A549 (cell line): ENCODE measurements around the gene DBH.

Experiments used
- EP300 ChIP-seq, 2 experiments: fragments of >200 bp; sonication (Bioruptor Twin); formaldehyde crosslinking; IDR thresholded peaks; 2 replicates in 1 of 2; 3 replicates in 1 of 2; pipeline ENCODE4 v1.6.1; 2016 to 2017
- JUN ChIP-seq, 2 experiments: fragments of >200 bp; sonication (Bioruptor Twin); formaldehyde crosslinking; IDR thresholded peaks; 2 replicates in 1 of 2; 3 replicates in 1 of 2; pipeline ENCODE4 v1.6.1; 2016 to 2017
- NR3C1 ChIP-seq: fragments of >200 bp; sonication (Bioruptor Twin); formaldehyde crosslinking; IDR thresholded peaks from 3 replicates; pipeline ENCODE4 v1.6.1; 2017
- POLR2A ChIP-seq: IDR thresholded peaks from 2 replicates; pipeline ENCODE4 v1.6.1; 2012; ENCODE audit warnings: mild to moderate bottlenecking, low read length
- SMC3 ChIP-seq: fragments of >200 bp; sonication (Bioruptor Twin); formaldehyde crosslinking; IDR thresholded peaks from 3 replicates; pipeline ENCODE4 v1.6.1; 2018; ENCODE audit warnings: inconsistent platforms
- TF ChIP-seq, protein P1 (sequence below): IDR thresholded peaks from 2 replicates; pipeline ENCODE4 v1.6.1; 2012
- TF ChIP-seq, protein P2 (sequence below): fragments of >200 bp; sonication (Bioruptor Twin); formaldehyde crosslinking; IDR thresholded peaks from 3 replicates; pipeline ENCODE4 v1.5.1; 2016
- TF ChIP-seq, protein P3 (sequence below): fragments of 200-600 bp; sonication (generic); IDR thresholded peaks from 2 replicates; pipeline ENCODE4 v1.6.1; 2016; ENCODE audit warnings: antibody characterized with exemption, mild to moderate bottlenecking, moderate library complexity

DNA sequence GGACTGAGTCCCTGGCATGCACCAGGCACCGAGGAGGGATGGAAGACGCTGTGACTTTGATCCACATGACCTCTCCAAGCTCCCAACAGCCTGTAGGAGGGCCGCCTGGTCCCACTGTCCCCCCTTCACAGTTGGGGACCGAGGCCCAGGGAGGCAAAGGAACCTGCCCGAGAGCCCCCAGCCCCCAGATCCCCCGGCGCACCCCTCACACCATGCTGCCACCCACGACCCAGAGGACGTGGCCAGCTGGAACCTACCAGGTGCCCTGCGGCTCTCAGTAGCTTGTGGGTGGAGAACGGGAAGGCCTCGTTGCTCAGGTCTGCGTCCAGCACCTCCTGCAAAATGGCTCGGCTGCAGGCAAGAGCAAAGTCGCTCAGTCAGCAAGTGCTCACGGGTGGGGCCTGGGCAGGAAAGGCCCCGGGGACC lies 48.8 kb downstream of the DBH start:
- TF ChIP-seq JUN (IDR thresholded peaks at IDR 0.05) (no peak), EP300 (IDR thresholded peaks at IDR 0.05) (no peak), POLR2A (no peak), NR3C1 (no peak), SMC3 (no peak)
- TF ChIP-seq, protein P1, sequence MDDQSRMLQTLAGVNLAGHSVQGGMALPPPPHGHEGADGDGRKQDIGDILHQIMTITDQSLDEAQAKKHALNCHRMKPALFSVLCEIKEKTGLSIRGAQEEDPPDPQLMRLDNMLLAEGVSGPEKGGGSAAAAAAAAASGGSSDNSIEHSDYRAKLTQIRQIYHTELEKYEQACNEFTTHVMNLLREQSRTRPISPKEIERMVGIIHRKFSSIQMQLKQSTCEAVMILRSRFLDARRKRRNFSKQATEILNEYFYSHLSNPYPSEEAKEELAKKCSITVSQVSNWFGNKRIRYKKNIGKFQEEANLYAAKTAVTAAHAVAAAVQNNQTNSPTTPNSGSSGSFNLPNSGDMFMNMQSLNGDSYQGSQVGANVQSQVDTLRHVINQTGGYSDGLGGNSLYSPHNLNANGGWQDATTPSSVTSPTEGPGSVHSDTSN: no peak
- TF ChIP-seq, protein P2, sequence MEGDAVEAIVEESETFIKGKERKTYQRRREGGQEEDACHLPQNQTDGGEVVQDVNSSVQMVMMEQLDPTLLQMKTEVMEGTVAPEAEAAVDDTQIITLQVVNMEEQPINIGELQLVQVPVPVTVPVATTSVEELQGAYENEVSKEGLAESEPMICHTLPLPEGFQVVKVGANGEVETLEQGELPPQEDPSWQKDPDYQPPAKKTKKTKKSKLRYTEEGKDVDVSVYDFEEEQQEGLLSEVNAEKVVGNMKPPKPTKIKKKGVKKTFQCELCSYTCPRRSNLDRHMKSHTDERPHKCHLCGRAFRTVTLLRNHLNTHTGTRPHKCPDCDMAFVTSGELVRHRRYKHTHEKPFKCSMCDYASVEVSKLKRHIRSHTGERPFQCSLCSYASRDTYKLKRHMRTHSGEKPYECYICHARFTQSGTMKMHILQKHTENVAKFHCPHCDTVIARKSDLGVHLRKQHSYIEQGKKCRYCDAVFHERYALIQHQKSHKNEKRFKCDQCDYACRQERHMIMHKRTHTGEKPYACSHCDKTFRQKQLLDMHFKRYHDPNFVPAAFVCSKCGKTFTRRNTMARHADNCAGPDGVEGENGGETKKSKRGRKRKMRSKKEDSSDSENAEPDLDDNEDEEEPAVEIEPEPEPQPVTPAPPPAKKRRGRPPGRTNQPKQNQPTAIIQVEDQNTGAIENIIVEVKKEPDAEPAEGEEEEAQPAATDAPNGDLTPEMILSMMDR: no peak
- TF ChIP-seq, protein P3, sequence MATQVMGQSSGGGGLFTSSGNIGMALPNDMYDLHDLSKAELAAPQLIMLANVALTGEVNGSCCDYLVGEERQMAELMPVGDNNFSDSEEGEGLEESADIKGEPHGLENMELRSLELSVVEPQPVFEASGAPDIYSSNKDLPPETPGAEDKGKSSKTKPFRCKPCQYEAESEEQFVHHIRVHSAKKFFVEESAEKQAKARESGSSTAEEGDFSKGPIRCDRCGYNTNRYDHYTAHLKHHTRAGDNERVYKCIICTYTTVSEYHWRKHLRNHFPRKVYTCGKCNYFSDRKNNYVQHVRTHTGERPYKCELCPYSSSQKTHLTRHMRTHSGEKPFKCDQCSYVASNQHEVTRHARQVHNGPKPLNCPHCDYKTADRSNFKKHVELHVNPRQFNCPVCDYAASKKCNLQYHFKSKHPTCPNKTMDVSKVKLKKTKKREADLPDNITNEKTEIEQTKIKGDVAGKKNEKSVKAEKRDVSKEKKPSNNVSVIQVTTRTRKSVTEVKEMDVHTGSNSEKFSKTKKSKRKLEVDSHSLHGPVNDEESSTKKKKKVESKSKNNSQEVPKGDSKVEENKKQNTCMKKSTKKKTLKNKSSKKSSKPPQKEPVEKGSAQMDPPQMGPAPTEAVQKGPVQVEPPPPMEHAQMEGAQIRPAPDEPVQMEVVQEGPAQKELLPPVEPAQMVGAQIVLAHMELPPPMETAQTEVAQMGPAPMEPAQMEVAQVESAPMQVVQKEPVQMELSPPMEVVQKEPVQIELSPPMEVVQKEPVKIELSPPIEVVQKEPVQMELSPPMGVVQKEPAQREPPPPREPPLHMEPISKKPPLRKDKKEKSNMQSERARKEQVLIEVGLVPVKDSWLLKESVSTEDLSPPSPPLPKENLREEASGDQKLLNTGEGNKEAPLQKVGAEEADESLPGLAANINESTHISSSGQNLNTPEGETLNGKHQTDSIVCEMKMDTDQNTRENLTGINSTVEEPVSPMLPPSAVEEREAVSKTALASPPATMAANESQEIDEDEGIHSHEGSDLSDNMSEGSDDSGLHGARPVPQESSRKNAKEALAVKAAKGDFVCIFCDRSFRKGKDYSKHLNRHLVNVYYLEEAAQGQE: no peak
